A673 (cell line): ENCODE measurements around the gene TTBK2. TPM values are rescaled to one million over a fixed set of nuclear protein-coding genes. Genes with fewer than 3 reads are reported as not detected.

ENCODE experiments used
- Bru-seq: library from RNA; stranded (reverse); fragments of 400-500 nt; gene quantifications from one replicate; lab custom pipeline; 2021; lab: Mats Ljungman, UMichigan
- BruChase-seq, 2 experiments: library from RNA; stranded (reverse); fragments of 400-500 nt; gene quantifications; one replicate each; lab custom pipeline; 2021; lab: Mats Ljungman, UMichigan
- BruUV-seq: library from RNA; stranded (reverse); fragments of 400-500 nt; replicated peaks from 2 replicates; lab custom pipeline; 2021; lab: Mats Ljungman, UMichigan
- CTCF ChIA-PET: fragments of 300-600 bp; sonication (Branson Sonifier 250); formaldehyde crosslinking; loops from one replicate; lab custom pipeline; 2022; ENCODE audit warnings: antibody characterized with exemption; lab: Charles Lee
- POLR2A ChIA-PET: fragments of 300-600 bp; sonication (Branson Sonifier 250); formaldehyde crosslinking; loops from one replicate; lab custom pipeline; 2022; ENCODE audit warnings: antibody characterized with exemption; ENCODE audit not compliant: low non-redundant PET; lab: Charles Lee
- DNase-seq: peaks from one replicate; pipeline ENCODE4 v3.0.0-alpha.2; 2015; ENCODE audit warnings: low spot score
- H3K27ac ChIP-seq: fragments of 200-600 bp; sonication (generic); 2 replicates; pipeline ENCODE4 v1.5.1; 2016; ENCODE audit warnings: mixed run types, low read depth, mild to moderate bottlenecking, mixed read lengths, antibody characterized with exemption, low read length; ENCODE audit not compliant: poor library complexity, severe bottlenecking
- H3K27me3 ChIP-seq: fragments of 200-600 bp; sonication (generic); replicated peaks from 2 replicates; pipeline ENCODE4 v1.6.1; 2017; ENCODE audit warnings: mixed run types, low read depth, mild to moderate bottlenecking, mixed read lengths, antibody characterized with exemption, low read length; ENCODE audit not compliant: insufficient read depth, poor library complexity
- H3K36me3 ChIP-seq: fragments of 200-600 bp; sonication (generic); 2 replicates; pipeline ENCODE4 v1.6.1; 2016; ENCODE audit warnings: mixed run types, mild to moderate bottlenecking, mixed read lengths, antibody characterized with exemption, low read length; ENCODE audit not compliant: insufficient read depth, poor library complexity, severe bottlenecking
- H3K4me1 ChIP-seq: fragments of 200-600 bp; sonication (generic); 2 replicates; pipeline ENCODE4 v1.6.1; 2017; ENCODE audit warnings: mixed run types, mild to moderate bottlenecking, mixed read lengths, antibody characterized with exemption, low read length; ENCODE audit not compliant: insufficient read depth, poor library complexity, severe bottlenecking
- H3K4me3 ChIP-seq: fragments of 200-600 bp; sonication (generic); 2 replicates; pipeline ENCODE4 v1.5.1; 2016; ENCODE audit warnings: low read depth, mixed run types, mild to moderate bottlenecking, mixed read lengths, low read length; ENCODE audit not compliant: poor library complexity, severe bottlenecking
- H3K9me3 ChIP-seq: fragments of 200-600 bp; sonication (generic); 2 replicates; pipeline ENCODE4 v1.6.1; 2016; ENCODE audit warnings: mixed run types, low read depth, mild to moderate bottlenecking, mixed read lengths, antibody characterized with exemption, low read length; ENCODE audit not compliant: poor library complexity, severe bottlenecking
- EZH2 ChIP-seq: fragments of 200-600 bp; sonication (generic); IDR thresholded peaks from 2 replicates; pipeline ENCODE4 v1.6.1; 2017; ENCODE audit warnings: borderline replicate concordance, low read depth, mild to moderate bottlenecking, mixed read lengths, antibody characterized with exemption, low read length; ENCODE audit not compliant: poor library complexity, severe bottlenecking
- intact Hi-C: fragments of 100-400 bp; cut with micrococcal nuclease; formaldehyde crosslinking; loops from one replicate; pipeline ENCODE4 v1.10.0; 2022; ENCODE audit not compliant: unreplicated experiment
- long read RNA-seq: library from polyadenylated mRNA; stranded (forward); transcript quantifications from one replicate; pipeline ENCODE4 v2.0.0, GENCODE V29; 2022
- total RNA-seq: library from RNA; stranded (reverse); gene quantifications from 2 replicates; pipeline ENCODE4 v1.2.3, GENCODE V29; 2021
- TF ChIP-seq, protein P1 (sequence below): fragments of 300-800, 200-600 bp; sonication (generic); conservative IDR thresholded peaks from 2 replicates; pipeline ENCODE4 v1.5.1; 2017; ENCODE audit warnings: low read depth, mild to moderate bottlenecking, antibody characterized with exemption, low read length, moderate library complexity, mixed read lengths

The TTBK2 gene
- 14.9 and 15.8 TPM in 2 replicates for total RNA-seq
- percentile 66 among the genes with signal in this experiment for Bru-seq, nascent RNA
- percentile 70 among the genes with signal in this experiment for BruChase-seq, experiment 1, labeled RNA remaining after a 2-hour chase
- percentile 67 among the genes with signal in this experiment for BruChase-seq, experiment 2, labeled RNA remaining after a 6-hour chase
- long read RNA-seq, partial matches to known transcripts = 1 of 5 reads
- long read RNA-seq, other reads (novel, unspliced or antisense) = 4 of 5 reads

GRCh38 chr15:42920519-42921341 lies at the start of gene TTBK2:
TTBK2 (minus strand) TSS chr15:42920778; CDS start chr15:42878617, 42,161 bp downstream.
- CTCF ChIA-PET = no interaction called here
- POLR2A ChIA-PET = no interaction called here
- Histone ChIP-seq H3K4me1 (peaks cover 6% of the 10 kb centered on the region), H3K9me3 (no peaks in the 10 kb centered on the region), H3K27ac (peak within 1 kb of the TSS; percentile 47), H3K36me3 (no peaks in the 10 kb centered on the region), H3K4me3 (peak within 1 kb of the TSS; percentile 81), H3K27me3 (no peaks in the 10 kb centered on the region)
- TF ChIP-seq, protein P1, sequence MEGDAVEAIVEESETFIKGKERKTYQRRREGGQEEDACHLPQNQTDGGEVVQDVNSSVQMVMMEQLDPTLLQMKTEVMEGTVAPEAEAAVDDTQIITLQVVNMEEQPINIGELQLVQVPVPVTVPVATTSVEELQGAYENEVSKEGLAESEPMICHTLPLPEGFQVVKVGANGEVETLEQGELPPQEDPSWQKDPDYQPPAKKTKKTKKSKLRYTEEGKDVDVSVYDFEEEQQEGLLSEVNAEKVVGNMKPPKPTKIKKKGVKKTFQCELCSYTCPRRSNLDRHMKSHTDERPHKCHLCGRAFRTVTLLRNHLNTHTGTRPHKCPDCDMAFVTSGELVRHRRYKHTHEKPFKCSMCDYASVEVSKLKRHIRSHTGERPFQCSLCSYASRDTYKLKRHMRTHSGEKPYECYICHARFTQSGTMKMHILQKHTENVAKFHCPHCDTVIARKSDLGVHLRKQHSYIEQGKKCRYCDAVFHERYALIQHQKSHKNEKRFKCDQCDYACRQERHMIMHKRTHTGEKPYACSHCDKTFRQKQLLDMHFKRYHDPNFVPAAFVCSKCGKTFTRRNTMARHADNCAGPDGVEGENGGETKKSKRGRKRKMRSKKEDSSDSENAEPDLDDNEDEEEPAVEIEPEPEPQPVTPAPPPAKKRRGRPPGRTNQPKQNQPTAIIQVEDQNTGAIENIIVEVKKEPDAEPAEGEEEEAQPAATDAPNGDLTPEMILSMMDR = no peak
- no peak for TF ChIP-seq EZH2
- no TSS peak for BruUV-seq
- DNase-seq = peak; percentile 99
- intact Hi-C loops = loop anchor here (10.0 kb wide), 1 partner anchor 116 kb away; no protein-coding TSS in a partner anchor

GRCh38 chr15:42964476-42964875 lies 43.9 kb upstream of the TTBK2 start:
- CTCF ChIA-PET = no interaction called here
- BruUV-seq = no TSS peak
- Histone ChIP-seq H3K36me3 (peaks cover 4% of the 10 kb centered on the region), H3K4me1 (no peaks in the 10 kb centered on the region), H3K4me3 (no peak overlapping the region), H3K27me3 (no peaks in the 10 kb centered on the region), H3K27ac (no peak overlapping the region), H3K9me3 (no peaks in the 10 kb centered on the region)
- no peak for DNase-seq
- TF ChIP-seq, protein P1 = no peak
- no peak for TF ChIP-seq EZH2
- POLR2A ChIA-PET = interaction anchor here (0.6 kb wide), 1 partner anchor 215 kb away, joined by 4 read pairs; no protein-coding TSS in a partner anchor
- intact Hi-C loops = no loop called here

DNA sequence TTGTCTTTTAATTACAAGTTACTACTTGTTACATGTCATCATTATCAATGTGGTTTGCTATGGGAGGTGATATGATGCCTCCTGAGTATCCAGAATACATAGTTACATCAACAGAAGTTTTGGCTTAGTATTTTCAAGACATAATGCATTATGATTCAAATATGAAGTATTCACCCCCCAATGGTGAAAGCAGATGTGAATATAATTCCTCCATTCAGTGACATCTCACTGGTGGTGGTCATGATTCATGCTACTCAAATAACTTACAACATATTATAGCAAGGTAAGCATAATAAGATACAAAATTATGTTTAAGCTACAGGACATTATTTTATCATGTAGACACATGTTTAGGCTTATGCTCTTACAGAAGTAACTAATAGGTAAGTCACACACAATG lies 34.9 kb upstream of the TTBK2 start:
- intact Hi-C loops = no loop called here
- no peak for TF ChIP-seq EZH2
- TF ChIP-seq, protein P1 = no peak
- DNase-seq = no peak

More for the DNA sequence above, 34.9 kb upstream of the TTBK2 start:
- H3K4me1 ChIP-seq = no peaks in the 10 kb centered on the region
- BruUV-seq = no TSS peak
- ChIA-PET CTCF (no interaction called here), POLR2A (no interaction called here)
- H3K9me3 ChIP-seq = peaks cover 6% of the 10 kb centered on the region
- H3K27me3 ChIP-seq = no peaks in the 10 kb centered on the region
- no peak overlapping the region for H3K27ac ChIP-seq
- peaks cover 29% of the 10 kb centered on the region for H3K36me3 ChIP-seq
- H3K4me3 ChIP-seq = no peak overlapping the region
